Stimulated activated CD8-positive, alpha-beta memory T cell treated with anti-CD3 and anti-CD28 coated beads, Interleukin-12 subunit alpha, Interleukin-12 subunit beta, amount 100 ng/mL, for 1 hour (primary cell): ENCODE data around the gene PRDM12.
A peak's percentile ranks its signal among the peaks of the same experiment; 100 is the strongest.
"Not testable (repeated sequence)": the region's sequence is repeated elsewhere in the genome, so short reads cannot be mapped to it uniquely, and the experiment has no call there.

Source experiments
- DNase-seq: peaks from one replicate; pipeline ENCODE4 v3.0.0-alpha.2; 2020; ENCODE audit warnings: low read depth

Gene PRDM12

GRCh38 chr9:130665029-130665430, 636 bp downstream of the PRDM12 start:
- no peak for DNase-seq

- DNase-seq: no peak
Observed at GRCh38 chr9:130665431-130666392, 1.3 kb downstream of the PRDM12 start.

GRCh38 chr9:130666393-130667119, 2.2 kb downstream of the PRDM12 start:
- DNase-seq: no peak

- DNase-seq: no peak
Observed at GRCh38 chr9:130667120-130667435, 2.7 kb downstream of the PRDM12 start.

- DNase-seq: no peak
Observed at GRCh38 chr9:130668196-130668595, 3.8 kb downstream of the PRDM12 start.

GRCh38 chr9:130668659-130669058, 4.3 kb downstream of the PRDM12 start:
- no peak for DNase-seq

GRCh38 chr9:130669965-130670364, 5.6 kb downstream of the PRDM12 start:
- no peak for DNase-seq

GRCh38 chr9:130670644-130671043, 6.2 kb downstream of the PRDM12 start:
- DNase-seq: no peak

- no peak for DNase-seq
Observed at GRCh38 chr9:130672466-130672865, 8.1 kb downstream of the PRDM12 start.

- no peak for DNase-seq
Observed at GRCh38 chr9:130672933-130673615, 8.7 kb downstream of the PRDM12 start.

- DNase-seq: no peak
Observed at GRCh38 chr9:130675396-130675795, 11.0 kb downstream of the PRDM12 start.

GRCh38 chr9:130677252-130677651, 12.9 kb downstream of the PRDM12 start:
- DNase-seq: no peak

GRCh38 chr9:130680836-130681768, 16.7 kb downstream of the PRDM12 start:
- DNase-seq: peak; percentile 35

- no peak for DNase-seq
Observed at GRCh38 chr9:130681769-130682420, 17.5 kb downstream of the PRDM12 start.

- peak; percentile 36 for DNase-seq
Observed at GRCh38 chr9:130682421-130683121, 18.2 kb downstream of the PRDM12 start.

- DNase-seq: no peak
Observed at GRCh38 chr9:130685104-130685503, 20.7 kb downstream of the PRDM12 start.

- DNase-seq: not testable (repeated sequence)
Observed at GRCh38 chr9:130685945-130686344, 21.6 kb downstream of the PRDM12 start.

GRCh38 chr9:130687615-130688014, 23.2 kb downstream of the PRDM12 start:
- DNase-seq: no peak

- DNase-seq: no peak
Observed at GRCh38 chr9:130688072-130688471, 23.7 kb downstream of the PRDM12 start.

GRCh38 chr9:130689572-130689936, 25.2 kb downstream of the PRDM12 start:
- no peak for DNase-seq
